Measurements from ENCODE around the gene MANEA.

The MANEA gene

GRCh38 chr6:95587989-95588388 lies 10.7 kb downstream of the MANEA start:
- DNase-seq (ENCODE audit: low read depth): no peak

GRCh38 chr6:95589067-95589466 lies 11.7 kb downstream of the MANEA start:
- no peak for DNase-seq (ENCODE audit: low read depth)

GRCh38 chr6:95589826-95590570 lies 12.7 kb downstream of the MANEA start:
- DNase-seq (ENCODE audit: low read depth): no peak

- DNase-seq (ENCODE audit: low read depth): no peak
These were observed 15.7 kb downstream of the MANEA start for GRCh38 chr6:95593025-95593424.

- DNase-seq (ENCODE audit: low read depth): no peak
These were observed 18.7 kb downstream of the MANEA start for GRCh38 chr6:95596021-95596420.

- DNase-seq (ENCODE audit: low read depth): no peak
These were observed 22.4 kb downstream of the MANEA start for GRCh38 chr6:95599706-95600105.

GRCh38 chr6:95601133-95601532 lies 23.8 kb downstream of the MANEA start:
- DNase-seq (ENCODE audit: low read depth): no peak

GRCh38 chr6:95614094-95614493 lies 36.8 kb downstream of the MANEA start:
- no peak for DNase-seq (ENCODE audit: low read depth)

- no peak for DNase-seq (ENCODE audit: low read depth)
These were observed 52.2 kb downstream of the MANEA start for GRCh38 chr6:95629551-95629950.

- DNase-seq (ENCODE audit: low read depth): no peak
These were observed 59.5 kb downstream of the MANEA start for GRCh38 chr6:95636552-95637431.

- DNase-seq (ENCODE audit: low read depth): no peak
These were observed 71.3 kb downstream of the MANEA start for GRCh38 chr6:95648636-95649035.

- DNase-seq (ENCODE audit: low read depth): no peak
These were observed 72.1 kb downstream of the MANEA start for GRCh38 chr6:95649451-95649850.

- DNase-seq (ENCODE audit: low read depth): no peak
These were observed 76.8 kb downstream of the MANEA start for GRCh38 chr6:95654176-95654575.

GRCh38 chr6:95658886-95659285 lies 81.6 kb downstream of the MANEA start:
- no peak for DNase-seq (ENCODE audit: low read depth)
